Sigmoid colon (tissue), 4 donors: ENCODE data around the gene PIK3C2G.

Experiments
- EP300 ChIP-seq, 4 donors: sonication (generic); formaldehyde crosslinking; IDR thresholded peaks; one replicate each; pipeline ENCODE4 v1.6.1; 2017; ENCODE audit warnings: antibody characterized with exemption in 4 of 4
- POLR2A ChIP-seq, 2 donors: fragments of 450-650 bp; IDR thresholded peaks; one replicate each; pipeline ENCODE4 v1.6.1; 2016; ENCODE audit warnings: antibody characterized with exemption in 2 of 2, mild to moderate bottlenecking in 2 of 2, moderate library complexity in 2 of 2
- TF ChIP-seq, protein P1 (sequence below), 4 experiments: fragments of 450-650 bp in 3 of 4; fragments of 200-600 bp in 1 of 4; IDR thresholded peaks; one replicate each; pipeline ENCODE4 v1.5.1; 2016 to 2019; ENCODE audit warnings: antibody characterized with exemption in 4 of 4, mild to moderate bottlenecking in 3 of 4, moderate library complexity in 2 of 4

DNA sequence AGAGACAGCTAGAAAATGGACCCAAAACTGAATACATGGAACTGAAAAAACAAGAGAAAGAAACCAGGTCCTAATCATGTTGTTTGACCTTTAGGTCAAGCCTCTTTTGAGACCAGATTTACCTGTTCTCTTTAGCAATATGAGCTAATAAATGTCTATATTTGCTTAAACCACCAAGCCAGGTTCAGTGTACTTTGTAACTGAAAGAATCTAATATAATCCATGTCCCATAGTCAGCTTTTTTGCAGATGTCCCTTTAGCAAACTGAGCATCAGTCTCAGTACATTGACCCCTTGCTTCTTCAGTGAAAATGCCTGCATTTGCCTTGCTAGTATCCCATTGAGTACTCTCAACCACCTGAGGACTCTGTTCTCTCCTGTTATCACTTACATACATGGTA lies 414.8 kb downstream of the PIK3C2G start:
- TF ChIP-seq, protein P1, sequence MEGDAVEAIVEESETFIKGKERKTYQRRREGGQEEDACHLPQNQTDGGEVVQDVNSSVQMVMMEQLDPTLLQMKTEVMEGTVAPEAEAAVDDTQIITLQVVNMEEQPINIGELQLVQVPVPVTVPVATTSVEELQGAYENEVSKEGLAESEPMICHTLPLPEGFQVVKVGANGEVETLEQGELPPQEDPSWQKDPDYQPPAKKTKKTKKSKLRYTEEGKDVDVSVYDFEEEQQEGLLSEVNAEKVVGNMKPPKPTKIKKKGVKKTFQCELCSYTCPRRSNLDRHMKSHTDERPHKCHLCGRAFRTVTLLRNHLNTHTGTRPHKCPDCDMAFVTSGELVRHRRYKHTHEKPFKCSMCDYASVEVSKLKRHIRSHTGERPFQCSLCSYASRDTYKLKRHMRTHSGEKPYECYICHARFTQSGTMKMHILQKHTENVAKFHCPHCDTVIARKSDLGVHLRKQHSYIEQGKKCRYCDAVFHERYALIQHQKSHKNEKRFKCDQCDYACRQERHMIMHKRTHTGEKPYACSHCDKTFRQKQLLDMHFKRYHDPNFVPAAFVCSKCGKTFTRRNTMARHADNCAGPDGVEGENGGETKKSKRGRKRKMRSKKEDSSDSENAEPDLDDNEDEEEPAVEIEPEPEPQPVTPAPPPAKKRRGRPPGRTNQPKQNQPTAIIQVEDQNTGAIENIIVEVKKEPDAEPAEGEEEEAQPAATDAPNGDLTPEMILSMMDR (IDR thresholded peaks at IDR 0.05), result no peak
- TF ChIP-seq EP300 (IDR thresholded peaks at IDR 0.05) (no peak), POLR2A (IDR thresholded peaks at IDR 0.05) (no peak)
